GM23338 (cell line): ENCODE results near the gene NXPH4. TPM values are rescaled to one million over a fixed set of nuclear protein-coding genes. Genes with fewer than 3 reads are reported as not detected.

Experiments used
- ATAC-seq: fragments of 200-7000 bp; cut with Tn5 transposase; 3 replicates; pipeline ENCODE4 v1.9.1; 2020
- DNase-seq: peaks from one replicate; pipeline ENCODE4 v3.0.0-alpha.2; 2015; ENCODE audit warnings: low spot score
- H2AFZ ChIP-seq: fragments of 200-600 bp; sonication (generic); 2 replicates; pipeline ENCODE4 v1.8.0; 2016; ENCODE audit warnings: antibody characterized with exemption, mild to moderate bottlenecking, moderate library complexity
- H3F3A ChIP-seq: fragments of 200-600 bp; sonication (generic); replicated peaks from 2 replicates; pipeline ENCODE4 v1.8.0; 2017; ENCODE audit warnings: antibody characterized with exemption, mixed run types, low read depth
- H3K27ac ChIP-seq: fragments of 200-600 bp; sonication (generic); 2 replicates; pipeline ENCODE4 v1.6.1; 2016; ENCODE audit warnings: low read depth
- H3K27me3 ChIP-seq: fragments of 200-600 bp; sonication (generic); 2 replicates; pipeline ENCODE4 v1.8.0; 2016; ENCODE audit warnings: mild to moderate bottlenecking, mixed run types, moderate library complexity; ENCODE audit not compliant: insufficient read depth
- H3K36me3 ChIP-seq: fragments of 200-600 bp; sonication (generic); 2 replicates; pipeline ENCODE4 v1.8.0; 2016; ENCODE audit warnings: mild to moderate bottlenecking; ENCODE audit not compliant: insufficient read depth
- H3K4me1 ChIP-seq: fragments of 200-600 bp; sonication (generic); 2 replicates; pipeline ENCODE4 v1.8.0; 2016; ENCODE audit warnings: mild to moderate bottlenecking, moderate library complexity; ENCODE audit not compliant: insufficient read depth
- H3K4me2 ChIP-seq: fragments of 200-600 bp; sonication (generic); 2 replicates; pipeline ENCODE4 v1.7.1; 2017; ENCODE audit warnings: mixed run types
- H3K4me3 ChIP-seq: fragments of 200-600 bp; sonication (generic); 2 replicates; pipeline ENCODE4 v1.6.1; 2016; ENCODE audit warnings: mixed run types
- H3K79me2 ChIP-seq: fragments of 200-600 bp; sonication (generic); replicated peaks from 2 replicates; pipeline ENCODE4 v1.8.0; 2017; ENCODE audit warnings: mild to moderate bottlenecking; ENCODE audit not compliant: insufficient read depth
- H3K9me2 ChIP-seq: fragments of 200-600 bp; sonication (generic); 2 replicates; pipeline ENCODE4 v1.8.0; 2017; ENCODE audit not compliant: insufficient read depth
- H4K20me1 ChIP-seq: fragments of 200-600 bp; sonication (generic); replicated peaks from 2 replicates; pipeline ENCODE4 v1.8.0; 2017; ENCODE audit warnings: mild to moderate bottlenecking; ENCODE audit not compliant: insufficient read depth
- H3K27ac Mint-ChIP-seq: 2 replicates; pipeline ENCODE4 v1.8.0; 2020; ENCODE audit warnings: inconsistent platforms, mild to moderate bottlenecking, moderate library complexity, mixed read lengths
- H3K27me3 Mint-ChIP-seq: 3 replicates; pipeline ENCODE4 v1.8.0; 2022; ENCODE audit warnings: low read depth, mild to moderate bottlenecking, moderate library complexity, mixed read lengths, inconsistent platforms; ENCODE audit not compliant: insufficient read depth, poor library complexity
- H3K36me3 Mint-ChIP-seq: 3 replicates; pipeline ENCODE4 v1.8.0; 2021; ENCODE audit warnings: low read depth, mild to moderate bottlenecking, inconsistent platforms, moderate library complexity, mixed read lengths
- H3K4me1 Mint-ChIP-seq: 3 replicates; pipeline ENCODE4 v1.8.0; 2020; ENCODE audit warnings: mild to moderate bottlenecking, inconsistent platforms, mixed read lengths
- H3K4me3 Mint-ChIP-seq: 3 replicates; pipeline ENCODE4 v1.8.0; 2021; ENCODE audit warnings: moderate library complexity, mild to moderate bottlenecking, inconsistent platforms, mixed read lengths
- H3K9me3 Mint-ChIP-seq: 3 replicates; pipeline ENCODE4 v1.8.0; 2020; ENCODE audit warnings: moderate library complexity, mild to moderate bottlenecking, inconsistent platforms, mixed read lengths
- CREB1 ChIP-seq: fragments of 250-450 bp; sonication (Bioruptor Pico); IDR thresholded peaks from 2 replicates; pipeline ENCODE4 v1.5.0; 2020; ENCODE audit warnings: low read depth, mild to moderate bottlenecking, moderate library complexity
- EZH2 ChIP-seq: fragments of 200-600 bp; sonication (generic); IDR thresholded peaks from one replicate; pipeline ENCODE4 v1.8.0; 2017; ENCODE audit warnings: antibody characterized with exemption, mild to moderate bottlenecking, low read depth; ENCODE audit not compliant: unreplicated experiment
- JUNB ChIP-seq: IDR thresholded peaks from one replicate; pipeline ENCODE4 v1.6.1; 2016; ENCODE audit warnings: antibody characterized with exemption; ENCODE audit not compliant: unreplicated experiment
- NANOG ChIP-seq: IDR thresholded peaks from 2 replicates; pipeline ENCODE4 v1.6.1; 2016; ENCODE audit warnings: antibody characterized with exemption, borderline replicate concordance
- STAT1 ChIP-seq: IDR thresholded peaks from one replicate; pipeline ENCODE4 v1.6.1; 2016; ENCODE audit warnings: antibody characterized with exemption; ENCODE audit not compliant: unreplicated experiment
- ZNF114 ChIP-seq: fragments of 250-450 bp; sonication (Bioruptor Pico); IDR thresholded peaks from 2 replicates; pipeline ENCODE4 v1.5.0; 2020; ENCODE audit warnings: mild to moderate bottlenecking, moderate library complexity
- ZNF331 ChIP-seq: fragments of 250-450 bp; sonication (Bioruptor Pico); IDR thresholded peaks from 2 replicates; pipeline ENCODE4 v1.5.0; 2020; ENCODE audit warnings: low read depth, mild to moderate bottlenecking, moderate library complexity
- polyA plus RNA-seq: library from polyadenylated mRNA; unstranded; fragments of >200 nt; fragmentation: Nextera tagmentation; extraction: Ambion mirVana; gene quantifications from 2 replicates; pipeline ENCODE4 v1.2.1, GENCODE V29; 2016
- total RNA-seq: library from RNA; depleted of rRNA; stranded (reverse); fragments of >200 nt; shearing (Covaris generic); gene quantifications from 2 replicates; pipeline ENCODE4 v1.2.3, GENCODE V29; 2014
- TF ChIP-seq, protein P1 (sequence below): fragments of 250-450 bp; sonication (Bioruptor Pico); IDR thresholded peaks from 2 replicates; pipeline ENCODE4 v1.5.0; 2020; ENCODE audit warnings: mild to moderate bottlenecking, moderate library complexity
- TF ChIP-seq, protein P2 (sequence below): IDR thresholded peaks from one replicate; pipeline ENCODE4 v1.6.1; 2018; ENCODE audit warnings: antibody characterized with exemption; ENCODE audit not compliant: unreplicated experiment

NXPH4 gene
- total and polyA plus RNA-seq, 2 experiments from 2014 or later: 0.89 to 1.5 TPM

DNA sequence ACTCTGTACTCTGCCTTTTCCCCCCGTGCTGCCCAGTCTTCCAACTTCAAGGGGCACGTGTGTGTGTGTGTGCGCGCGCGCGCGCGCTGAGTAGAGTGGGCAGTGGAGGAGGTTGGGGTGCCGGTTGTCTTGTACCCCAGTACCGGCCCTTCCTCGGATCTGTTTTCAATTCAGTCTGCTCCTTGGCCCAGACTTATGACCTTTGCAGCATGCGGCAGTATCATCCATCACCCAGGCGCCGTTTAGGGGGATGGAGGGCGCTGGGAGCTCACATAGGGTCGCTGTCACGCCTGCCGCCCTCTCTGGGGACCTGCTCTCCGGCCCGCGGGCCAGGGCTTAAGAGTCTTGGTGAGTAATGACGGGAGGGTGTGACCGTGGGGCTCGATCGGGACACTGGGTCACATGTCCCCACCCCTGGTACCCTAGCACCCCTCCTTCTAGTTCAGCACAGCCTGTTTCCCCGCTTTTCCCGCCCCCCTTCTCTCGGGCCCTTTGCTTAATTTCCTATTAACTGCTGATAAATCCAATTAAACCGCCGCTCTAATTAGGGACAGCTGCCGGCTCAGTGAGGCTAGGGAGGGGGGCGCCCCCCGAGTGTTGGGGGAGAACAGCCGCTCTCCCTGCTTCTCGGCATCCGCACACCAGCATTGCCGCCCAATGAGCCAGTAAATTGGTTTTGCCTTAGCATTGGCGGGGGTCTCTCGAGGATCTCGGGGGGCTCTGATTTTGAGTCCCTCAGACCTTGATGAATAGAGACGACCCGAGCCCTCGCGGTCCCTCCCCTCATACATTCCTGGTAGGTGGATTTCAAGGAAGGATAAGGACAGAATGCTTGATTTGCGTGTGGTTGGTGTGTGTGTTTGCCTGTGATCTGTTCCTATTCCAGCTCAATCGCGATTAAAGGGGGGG lies 25.1 kb downstream of the NXPH4 start:
- H3K4me1 Mint-ChIP-seq: peaks cover 60% of the 10 kb centered on the region
- no peak overlapping the region for H3K27ac Mint-ChIP-seq
- peaks cover 44% of the 10 kb centered on the region for H3K4me1 ChIP-seq
- H4K20me1 ChIP-seq: no peaks in the 10 kb centered on the region; the same call in 1 of the 2 replicates
- H3K9me3 Mint-ChIP-seq: no peaks in the 10 kb centered on the region
- DNase-seq (peak; percentile 20), ATAC-seq (no peak)
- no peak overlapping the region for H3K27ac ChIP-seq
- no peaks in the 10 kb centered on the region for H3K9me2 ChIP-seq
- peaks cover 8% of the 10 kb centered on the region for H3F3A ChIP-seq
- peak overlapping the region; percentile 79 for H3K4me3 Mint-ChIP-seq
- TF ChIP-seq EZH2 (peak; percentile 83), STAT1 (no peak)
- no peaks in the 10 kb centered on the region for H3K79me2 ChIP-seq
- no peak overlapping the region for H2AFZ ChIP-seq
- H3K4me2 ChIP-seq: peak overlapping the region; percentile 99
- H3K4me3 ChIP-seq: peak overlapping the region; percentile 85
- no peaks in the 10 kb centered on the region; the same call in 2 of the 3 replicates for H3K36me3 Mint-ChIP-seq
- no peaks in the 10 kb centered on the region for H3K36me3 ChIP-seq
- H3K27me3 Mint-ChIP-seq: peaks cover 81% of the 10 kb centered on the region
- peaks cover 75% of the 10 kb centered on the region for H3K27me3 ChIP-seq

DNA sequence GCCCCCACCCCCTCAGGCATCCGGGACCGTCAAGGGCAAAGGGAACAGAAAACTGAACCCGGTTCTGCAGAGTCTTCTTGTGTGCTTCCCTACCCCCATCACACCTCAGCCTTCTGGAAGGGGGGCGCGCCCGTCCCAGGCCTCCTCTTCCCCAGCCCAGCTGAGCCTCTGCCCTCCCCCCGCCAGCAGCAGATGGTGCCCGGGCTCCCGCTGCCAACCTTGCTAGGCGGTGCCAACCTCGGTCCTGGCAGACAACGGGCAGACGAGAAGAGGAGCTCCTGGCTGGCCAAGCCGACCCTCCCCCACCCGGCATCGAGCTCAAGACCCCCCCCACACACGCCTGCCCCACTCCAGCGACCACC lies 25.7 kb downstream of the NXPH4 start:
- Mint-ChIP-seq H3K9me3 (no peaks in the 10 kb centered on the region), H3K27ac (no peak overlapping the region), H3K4me3 (peak overlapping the region; percentile 79), H3K36me3 (no peaks in the 10 kb centered on the region; the same call in 2 of the 3 replicates), H3K4me1 (peaks cover 58% of the 10 kb centered on the region), H3K27me3 (peaks cover 77% of the 10 kb centered on the region)
- DNase-seq (no peak), ATAC-seq (no peak)
- Histone ChIP-seq H3K27me3 (peaks cover 69% of the 10 kb centered on the region), H3K36me3 (no peaks in the 10 kb centered on the region), H3K4me3 (peak overlapping the region; percentile 85), H3K27ac (no peak overlapping the region), H2AFZ (no peak overlapping the region), H3K4me1 (peaks cover 40% of the 10 kb centered on the region), H3K79me2 (no peaks in the 10 kb centered on the region), H3K9me2 (no peaks in the 10 kb centered on the region), H3K4me2 (peak overlapping the region; percentile 99), H3F3A (peaks cover 8% of the 10 kb centered on the region), H4K20me1 (no peaks in the 10 kb centered on the region; the same call in 1 of the 2 replicates)
- TF ChIP-seq JUNB (no peak), EZH2 (no peak), ZNF114 (CRISPR knock-in tag) (no peak), NANOG (no peak), ZNF331 (CRISPR knock-in tag) (no peak), CREB1 (CRISPR knock-in tag) (no peak)
- TF ChIP-seq, protein P1, sequence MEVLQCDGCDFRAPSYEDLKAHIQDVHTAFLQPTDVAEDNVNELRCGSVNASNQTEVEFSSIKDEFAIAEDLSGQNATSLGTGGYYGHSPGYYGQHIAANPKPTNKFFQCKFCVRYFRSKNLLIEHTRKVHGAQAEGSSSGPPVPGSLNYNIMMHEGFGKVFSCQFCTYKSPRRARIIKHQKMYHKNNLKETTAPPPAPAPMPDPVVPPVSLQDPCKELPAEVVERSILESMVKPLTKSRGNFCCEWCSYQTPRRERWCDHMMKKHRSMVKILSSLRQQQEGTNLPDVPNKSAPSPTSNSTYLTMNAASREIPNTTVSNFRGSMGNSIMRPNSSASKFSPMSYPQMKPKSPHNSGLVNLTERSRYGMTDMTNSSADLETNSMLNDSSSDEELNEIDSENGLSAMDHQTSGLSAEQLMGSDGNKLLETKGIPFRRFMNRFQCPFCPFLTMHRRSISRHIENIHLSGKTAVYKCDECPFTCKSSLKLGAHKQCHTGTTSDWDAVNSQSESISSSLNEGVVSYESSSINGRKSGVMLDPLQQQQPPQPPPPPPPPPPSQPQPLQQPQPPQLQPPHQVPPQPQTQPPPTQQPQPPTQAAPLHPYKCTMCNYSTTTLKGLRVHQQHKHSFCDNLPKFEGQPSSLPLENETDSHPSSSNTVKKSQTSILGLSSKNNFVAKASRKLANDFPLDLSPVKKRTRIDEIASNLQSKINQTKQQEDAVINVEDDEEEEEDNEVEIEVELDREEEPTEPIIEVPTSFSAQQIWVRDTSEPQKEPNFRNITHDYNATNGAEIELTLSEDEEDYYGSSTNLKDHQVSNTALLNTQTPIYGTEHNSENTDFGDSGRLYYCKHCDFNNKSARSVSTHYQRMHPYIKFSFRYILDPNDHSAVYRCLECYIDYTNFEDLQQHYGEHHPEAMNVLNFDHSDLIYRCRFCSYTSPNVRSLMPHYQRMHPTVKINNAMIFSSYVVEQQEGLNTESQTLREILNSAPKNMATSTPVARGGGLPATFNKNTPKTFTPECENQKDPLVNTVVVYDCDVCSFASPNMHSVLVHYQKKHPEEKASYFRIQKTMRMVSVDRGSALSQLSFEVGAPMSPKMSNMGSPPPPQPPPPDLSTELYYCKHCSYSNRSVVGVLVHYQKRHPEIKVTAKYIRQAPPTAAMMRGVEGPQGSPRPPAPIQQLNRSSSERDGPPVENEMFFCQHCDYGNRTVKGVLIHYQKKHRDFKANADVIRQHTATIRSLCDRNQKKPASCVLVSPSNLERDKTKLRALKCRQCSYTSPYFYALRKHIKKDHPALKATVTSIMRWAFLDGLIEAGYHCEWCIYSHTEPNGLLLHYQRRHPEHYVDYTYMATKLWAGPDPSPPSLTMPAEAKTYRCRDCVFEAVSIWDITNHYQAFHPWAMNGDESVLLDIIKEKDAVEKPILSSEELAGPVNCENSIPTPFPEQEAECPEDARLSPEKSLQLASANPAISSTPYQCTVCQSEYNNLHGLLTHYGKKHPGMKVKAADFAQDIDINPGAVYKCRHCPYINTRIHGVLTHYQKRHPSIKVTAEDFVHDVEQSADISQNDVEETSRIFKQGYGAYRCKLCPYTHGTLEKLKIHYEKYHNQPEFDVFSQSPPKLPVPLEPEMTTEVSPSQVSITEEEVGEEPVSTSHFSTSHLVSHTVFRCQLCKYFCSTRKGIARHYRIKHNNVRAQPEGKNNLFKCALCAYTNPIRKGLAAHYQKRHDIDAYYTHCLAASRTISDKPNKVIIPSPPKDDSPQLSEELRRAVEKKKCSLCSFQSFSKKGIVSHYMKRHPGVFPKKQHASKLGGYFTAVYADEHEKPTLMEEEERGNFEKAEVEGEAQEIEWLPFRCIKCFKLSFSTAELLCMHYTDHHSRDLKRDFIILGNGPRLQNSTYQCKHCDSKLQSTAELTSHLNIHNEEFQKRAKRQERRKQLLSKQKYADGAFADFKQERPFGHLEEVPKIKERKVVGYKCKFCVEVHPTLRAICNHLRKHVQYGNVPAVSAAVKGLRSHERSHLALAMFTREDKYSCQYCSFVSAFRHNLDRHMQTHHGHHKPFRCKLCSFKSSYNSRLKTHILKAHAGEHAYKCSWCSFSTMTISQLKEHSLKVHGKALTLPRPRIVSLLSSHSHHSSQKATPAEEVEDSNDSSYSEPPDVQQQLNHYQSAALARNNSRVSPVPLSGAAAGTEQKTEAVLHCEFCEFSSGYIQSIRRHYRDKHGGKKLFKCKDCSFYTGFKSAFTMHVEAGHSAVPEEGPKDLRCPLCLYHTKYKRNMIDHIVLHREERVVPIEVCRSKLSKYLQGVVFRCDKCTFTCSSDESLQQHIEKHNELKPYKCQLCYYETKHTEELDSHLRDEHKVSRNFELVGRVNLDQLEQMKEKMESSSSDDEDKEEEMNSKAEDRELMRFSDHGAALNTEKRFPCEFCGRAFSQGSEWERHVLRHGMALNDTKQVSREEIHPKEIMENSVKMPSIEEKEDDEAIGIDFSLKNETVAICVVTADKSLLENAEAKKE (CRISPR knock-in tag): no peak
- TF ChIP-seq, protein P2, sequence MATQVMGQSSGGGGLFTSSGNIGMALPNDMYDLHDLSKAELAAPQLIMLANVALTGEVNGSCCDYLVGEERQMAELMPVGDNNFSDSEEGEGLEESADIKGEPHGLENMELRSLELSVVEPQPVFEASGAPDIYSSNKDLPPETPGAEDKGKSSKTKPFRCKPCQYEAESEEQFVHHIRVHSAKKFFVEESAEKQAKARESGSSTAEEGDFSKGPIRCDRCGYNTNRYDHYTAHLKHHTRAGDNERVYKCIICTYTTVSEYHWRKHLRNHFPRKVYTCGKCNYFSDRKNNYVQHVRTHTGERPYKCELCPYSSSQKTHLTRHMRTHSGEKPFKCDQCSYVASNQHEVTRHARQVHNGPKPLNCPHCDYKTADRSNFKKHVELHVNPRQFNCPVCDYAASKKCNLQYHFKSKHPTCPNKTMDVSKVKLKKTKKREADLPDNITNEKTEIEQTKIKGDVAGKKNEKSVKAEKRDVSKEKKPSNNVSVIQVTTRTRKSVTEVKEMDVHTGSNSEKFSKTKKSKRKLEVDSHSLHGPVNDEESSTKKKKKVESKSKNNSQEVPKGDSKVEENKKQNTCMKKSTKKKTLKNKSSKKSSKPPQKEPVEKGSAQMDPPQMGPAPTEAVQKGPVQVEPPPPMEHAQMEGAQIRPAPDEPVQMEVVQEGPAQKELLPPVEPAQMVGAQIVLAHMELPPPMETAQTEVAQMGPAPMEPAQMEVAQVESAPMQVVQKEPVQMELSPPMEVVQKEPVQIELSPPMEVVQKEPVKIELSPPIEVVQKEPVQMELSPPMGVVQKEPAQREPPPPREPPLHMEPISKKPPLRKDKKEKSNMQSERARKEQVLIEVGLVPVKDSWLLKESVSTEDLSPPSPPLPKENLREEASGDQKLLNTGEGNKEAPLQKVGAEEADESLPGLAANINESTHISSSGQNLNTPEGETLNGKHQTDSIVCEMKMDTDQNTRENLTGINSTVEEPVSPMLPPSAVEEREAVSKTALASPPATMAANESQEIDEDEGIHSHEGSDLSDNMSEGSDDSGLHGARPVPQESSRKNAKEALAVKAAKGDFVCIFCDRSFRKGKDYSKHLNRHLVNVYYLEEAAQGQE: no peak
